GM13977 (cell line): ENCODE measurements around the gene SLC25A22.

Experiments
- DNase-seq: peaks from one replicate; pipeline ENCODE4 v3.0.0; 2012; ENCODE audit warnings: low spot score
- CTCF ChIP-seq: IDR thresholded peaks from 2 replicates; pipeline ENCODE4 v1.5.1; 2012; ENCODE audit warnings: mild to moderate bottlenecking, control low read depth; ENCODE audit not compliant: insufficient read depth; ENCODE audit errors: extremely low read depth, missing control alignments
- in situ Hi-C: fragments of 300-500 bp; cut with MboI; formaldehyde crosslinking; loops from one replicate; pipeline ENCODE4 v1.12.0; 2022; ENCODE audit warnings: low sequenced_read_pairs, low pct_unique_long_range_greater_than_20kb, mixed read lengths, inconsistent platforms; ENCODE audit not compliant: unreplicated experiment

Gene SLC25A22

GRCh38 chr11:797296-798092 is 587 bp downstream of the SLC25A22 start:
- DNase-seq, result peak; percentile 95
- TF ChIP-seq CTCF, result no peak
- in situ Hi-C loops, result no loop called here

GRCh38 chr11:796565-797295 is 1.4 kb downstream of the SLC25A22 start:
- in situ Hi-C loops, result no loop called here
- TF ChIP-seq CTCF, result no peak
- no peak for DNase-seq

GRCh38 chr11:795634-796564 is 2.2 kb downstream of the SLC25A22 start:
- DNase-seq, result peak; percentile 95
- no peak for TF ChIP-seq CTCF
- in situ Hi-C loops, result no loop called here

- in situ Hi-C loops, result no loop called here
- TF ChIP-seq CTCF, result no peak
These were observed 3.1 kb downstream of the SLC25A22 start for GRCh38 chr11:794766-795633.

GRCh38 chr11:794013-794765 is 3.9 kb downstream of the SLC25A22 start:
- no peak for TF ChIP-seq CTCF
- no peak for DNase-seq
- in situ Hi-C loops, result no loop called here

More at GRCh38 chr11:794766-795633, 3.1 kb downstream of the SLC25A22 start:
- DNase-seq, result no peak
